BLaER1 (cell line): ENCODE measurements around the gene MFAP1.
A peak's percentile ranks its signal among the peaks of the same experiment; 100 is the strongest.
"Not testable (repeated sequence)": the region's sequence is repeated elsewhere in the genome, so short reads cannot be mapped to it uniquely, and the experiment has no call there.

ENCODE experiments used
- H3K27ac ChIP-seq: shearing (Covaris generic); formaldehyde crosslinking; 2 replicates; pipeline ENCODE4 v1.8.1; 2022
- H3K27me3 ChIP-seq: shearing (Covaris generic); formaldehyde crosslinking; 2 replicates; pipeline ENCODE4 v1.8.1; 2022
- H3K36me3 ChIP-seq: shearing (Covaris generic); formaldehyde crosslinking; 2 replicates; pipeline ENCODE4 v1.8.1; 2022
- H3K4me1 ChIP-seq: shearing (Covaris generic); formaldehyde crosslinking; 2 replicates; pipeline ENCODE4 v1.8.1; 2022
- H3K4me2 ChIP-seq: shearing (Covaris generic); formaldehyde crosslinking; 2 replicates; pipeline ENCODE4 v1.8.1; 2022
- H3K4me3 ChIP-seq: shearing (Covaris generic); formaldehyde crosslinking; 2 replicates; pipeline ENCODE4 v1.8.1; 2022
- H3K9ac ChIP-seq: shearing (Covaris generic); formaldehyde crosslinking; 2 replicates; pipeline ENCODE4 v1.8.1; 2022
- H3K9me3 ChIP-seq: shearing (Covaris generic); formaldehyde crosslinking; 2 replicates; pipeline ENCODE4 v1.8.1; 2022
- H4K20me1 ChIP-seq: shearing (Covaris generic); formaldehyde crosslinking; 2 replicates; pipeline ENCODE4 v1.8.1; 2022
- Cebpa-rat ChIP-seq: shearing (Covaris generic); IDR thresholded peaks from 2 replicates; pipeline ENCODE4 v1.8.1; 2022

Gene MFAP1

GRCh38 chr15:43852607-43853006, 28.1 kb upstream of the MFAP1 start:
- Histone ChIP-seq H3K4me3 (no peak overlapping the region), H3K27me3 (no peaks in the 10 kb centered on the region), H3K9ac (no peak overlapping the region), H3K4me1 (no peaks in the 10 kb centered on the region), H3K36me3 (peaks cover 90% of the 10 kb centered on the region), H3K4me2 (no peak overlapping the region), H4K20me1 (no peaks in the 10 kb centered on the region), H3K27ac (no peak overlapping the region), H3K9me3 (no peaks in the 10 kb centered on the region)
- TF ChIP-seq Cebpa-rat: no peak

- Histone ChIP-seq H4K20me1 (no peaks in the 10 kb centered on the region), H3K27me3 (no peaks in the 10 kb centered on the region), H3K36me3 (peaks cover 91% of the 10 kb centered on the region), H3K27ac (no peak overlapping the region), H3K9me3 (no peaks in the 10 kb centered on the region), H3K4me1 (no peaks in the 10 kb centered on the region), H3K4me2 (no peak overlapping the region), H3K4me3 (no peak overlapping the region), H3K9ac (no peak overlapping the region)
- TF ChIP-seq Cebpa-rat: no peak
These were observed 26.8 kb upstream of the MFAP1 start for GRCh38 chr15:43851251-43851650.

- Histone ChIP-seq H3K27ac (no peak overlapping the region), H4K20me1 (no peaks in the 10 kb centered on the region)
- no peak for TF ChIP-seq Cebpa-rat
These were observed 20.9 kb upstream of the MFAP1 start for GRCh38 chr15:43845421-43845820.

GRCh38 chr15:43832485-43832884, 8.0 kb upstream of the MFAP1 start:
- not testable (repeated sequence) for H3K9ac ChIP-seq, H3K4me3 ChIP-seq, H3K9me3 ChIP-seq, H3K27me3 ChIP-seq, H3K27ac ChIP-seq
- Histone ChIP-seq H3K4me1 (peaks cover 54% of the 10 kb centered on the region), H4K20me1 (peaks cover 13% of the 10 kb centered on the region; the same call in 1 of the 2 replicates), H3K4me2 (peak overlapping the region; percentile 16; the same call in 1 of the 2 replicates), H3K36me3 (peaks cover 62% of the 10 kb centered on the region)

More at GRCh38 chr15:43845421-43845820, 20.9 kb upstream of the MFAP1 start:
- Histone ChIP-seq H3K27me3 (no peaks in the 10 kb centered on the region), H3K9ac (no peak overlapping the region), H3K9me3 (no peaks in the 10 kb centered on the region), H3K4me2 (no peak overlapping the region), H3K4me1 (no peaks in the 10 kb centered on the region), H3K4me3 (no peak overlapping the region), H3K36me3 (peaks cover 91% of the 10 kb centered on the region)

GRCh38 chr15:43831519-43832052, 7.1 kb upstream of the MFAP1 start:
- not testable (repeated sequence) for H3K27me3 ChIP-seq, H3K27ac ChIP-seq, H3K9me3 ChIP-seq, H3K4me3 ChIP-seq, H3K9ac ChIP-seq
- H4K20me1 ChIP-seq: peaks cover 13% of the 10 kb centered on the region; the same call in 1 of the 2 replicates
- peak overlapping the region; percentile 82; the same call in 1 of the 2 replicates for H3K4me2 ChIP-seq
- H3K4me1 ChIP-seq: peaks cover 60% of the 10 kb centered on the region
- H3K36me3 ChIP-seq: peaks cover 53% of the 10 kb centered on the region

GRCh38 chr15:43830691-43831275, 6.3 kb upstream of the MFAP1 start:
- Histone ChIP-seq H3K4me1 (peaks cover 66% of the 10 kb centered on the region), H3K36me3 (peaks cover 45% of the 10 kb centered on the region), H3K27ac (peak overlapping the region; percentile 46; the same call in 1 of the 2 replicates), H3K4me2 (peak overlapping the region; percentile 82), H4K20me1 (peaks cover 13% of the 10 kb centered on the region; the same call in 1 of the 2 replicates)
- H3K4me3 ChIP-seq, H3K27me3 ChIP-seq, H3K9ac ChIP-seq, H3K9me3 ChIP-seq: not testable (repeated sequence)

- Histone ChIP-seq H3K36me3 (peaks cover 37% of the 10 kb centered on the region), H3K4me1 (peaks cover 72% of the 10 kb centered on the region), H4K20me1 (peaks cover 13% of the 10 kb centered on the region; the same call in 1 of the 2 replicates), H3K4me2 (peak overlapping the region; percentile 82)
- not testable (repeated sequence) for H3K27ac ChIP-seq, H3K27me3 ChIP-seq, H3K4me3 ChIP-seq, H3K9ac ChIP-seq, H3K9me3 ChIP-seq
These were observed 5.6 kb upstream of the MFAP1 start for GRCh38 chr15:43829951-43830540.

GRCh38 chr15:43828061-43828657, 3.7 kb upstream of the MFAP1 start:
- Histone ChIP-seq H3K27me3 (no peaks in the 10 kb centered on the region), H3K27ac (peak overlapping the region; percentile 84; the same call in 1 of the 2 replicates), H4K20me1 (peaks cover 13% of the 10 kb centered on the region), H3K36me3 (peaks cover 22% of the 10 kb centered on the region; the same call in 1 of the 2 replicates), H3K4me3 (peak overlapping the region; percentile 76), H3K9ac (peak overlapping the region; percentile 85), H3K9me3 (no peaks in the 10 kb centered on the region), H3K4me2 (peak overlapping the region; percentile 82), H3K4me1 (peaks cover 82% of the 10 kb centered on the region)
- TF ChIP-seq Cebpa-rat: no peak

GRCh38 chr15:43826508-43827341, 2.2 kb upstream of the MFAP1 start, which contains the start of gene WDR76:
WDR76 (plus strand) TSS chr15:43827002; CDS start chr15:43827033, 31 bp downstream.
- Histone ChIP-seq H4K20me1 (peaks cover 1% of the 10 kb centered on the region; the same call in 1 of the 2 replicates), H3K27me3 (no peaks in the 10 kb centered on the region), H3K4me3 (peak within 1 kb of the TSS; percentile 76), H3K9ac (peak within 1 kb of the TSS; percentile 85), H3K4me2 (peak within 1 kb of the TSS; percentile 82), H3K36me3 (peaks cover 20% of the 10 kb centered on the region; the same call in 1 of the 2 replicates), H3K9me3 (no peaks in the 10 kb centered on the region), H3K27ac (peak within 1 kb of the TSS; percentile 84), H3K4me1 (peaks cover 85% of the 10 kb centered on the region)
- no peak for TF ChIP-seq Cebpa-rat
